Measurements from ENCODE around the gene RPL10. TPM values are rescaled to one million over a fixed set of nuclear protein-coding genes. Genes with fewer than 3 reads are reported as not detected.

RPL10 gene
- total and polyA plus RNA-seq, 9 of the 15 experiments (the other 6 are each of a cell fraction or from before 2014, with no cell fraction given): 3,774 to 7,600 (median 5,014) TPM

DNA sequence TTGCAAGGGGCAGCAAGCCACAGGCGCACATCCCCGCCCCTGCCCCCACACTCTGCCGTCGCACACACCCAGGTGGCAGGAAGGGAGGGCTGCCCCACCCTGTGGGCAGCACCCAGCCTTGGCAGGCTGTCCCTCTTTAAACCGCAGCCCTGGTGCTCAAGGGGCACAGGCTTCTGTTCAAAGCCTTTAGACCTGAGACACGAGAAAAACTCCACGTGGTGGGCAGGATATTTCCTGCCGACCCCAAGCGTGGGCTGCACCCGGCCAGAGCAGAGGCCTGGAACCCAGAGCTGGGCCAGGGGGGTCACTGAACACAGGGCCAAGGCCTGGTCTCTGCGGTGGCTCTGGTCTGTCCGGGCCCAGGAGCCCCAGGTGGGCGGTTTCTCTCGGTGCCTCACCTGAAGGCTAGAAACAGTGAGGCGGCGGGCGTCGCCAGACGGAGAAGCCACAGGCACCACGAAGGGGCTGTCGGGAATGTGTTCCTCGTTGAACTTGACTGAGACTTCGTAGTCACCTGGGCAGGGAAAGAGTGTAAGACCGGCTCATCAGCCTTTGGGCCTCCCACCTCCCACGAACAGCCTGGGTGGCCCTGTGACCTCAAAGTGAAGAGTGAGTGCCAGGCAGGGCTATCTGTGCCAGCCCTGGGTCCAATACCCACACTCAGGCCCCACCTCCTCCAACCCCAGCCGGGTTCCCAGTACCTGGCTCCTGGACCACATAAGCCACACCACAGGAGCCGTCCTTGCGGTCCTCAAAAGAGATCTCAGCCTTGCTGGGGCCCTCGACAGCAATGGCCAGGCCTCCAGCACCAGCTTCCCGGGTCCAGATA is 46.8 kb upstream of the RPL10 start:
- Histone ChIP-seq H3K4me1 (replicated peaks in 1 of 2; ENCODE audit: control insufficient read depth in 2 of 2, insufficient read depth in 2 of 2, low read length in 2 of 2) (peaks cover 3 to 50% of the 10 kb centered on the region in 2 experiments; a peak in 3 of 5 replicates), H2AFZ (ENCODE audit: low read depth, low read length) (no peak overlapping the region), H3K9me3 (replicated peaks; ENCODE audit: control insufficient read depth, insufficient read depth, low read depth, low read length) (no peaks in the 10 kb centered on the region), H3K4me3 (no peak overlapping the region), H4K20me1 (replicated peaks; ENCODE audit: control insufficient read depth, insufficient read depth, low read length) (peaks cover 13% of the 10 kb centered on the region), H3K9me1 (ENCODE audit: control insufficient read depth, insufficient read depth, low read length) (no peaks in the 10 kb centered on the region), H3K9ac (ENCODE audit: insufficient read depth in 1 of 2, low read depth in 2 of 2, low read length in 2 of 2) (no peak overlapping the region; a peak in 1 of 4 replicates), H3K27me3 (ENCODE audit: control insufficient read depth in 2 of 2, insufficient read depth in 2 of 2, low read length in 2 of 2) (no peaks in the 10 kb centered on the region), H3K79me2 (ENCODE audit: control insufficient read depth, insufficient read depth, low read length) (no peaks in the 10 kb centered on the region), H3K4me2 (ENCODE audit: insufficient read depth, low read length) (no peak overlapping the region), H3K27ac (ENCODE audit: extremely low read depth, low read depth, low read length) (no peak overlapping the region), H3K36me3 (ENCODE audit: control insufficient read depth, insufficient read depth, low read length) (peaks cover 83% of the 10 kb centered on the region; the same call in 2 of the 3 replicates)
- in situ Hi-C loops (cut with MboI): no loop called here
- TF ChIP-seq ZNF41 (CRISPR knock-in tag; conservative IDR thresholded peaks at IDR 0.05) (no peak), POLR2G (IDR thresholded peaks at IDR 0.05; ENCODE audit: low read depth, low read length) (peak; percentile 60), RBFOX2 (IDR thresholded peaks at IDR 0.05; ENCODE audit: low read depth, low read length) (peak; percentile 52; the same call in 1 of the 2 replicates)
- BruUV-seq (replicated peaks): no TSS peak
- ATAC-seq (no peak), FAIRE-seq (no peak), DNase-seq (ENCODE audit: extremely low read depth in 1 of 4, low spot score in 3 of 4) (no peak)
- 92% methylated on average over 9 of the region's 30 CpGs for WGBS (ENCODE audit: insufficient coverage, low coverage, missing lambda C conversion rate)
- POLR2A ChIA-PET: no interaction called here
- CTCF ChIA-PET (ENCODE audit: low intra/inter-chr PET ratio): no interaction called here
- intact Hi-C loops (cut with micrococcal nuclease): no loop called here

DNA sequence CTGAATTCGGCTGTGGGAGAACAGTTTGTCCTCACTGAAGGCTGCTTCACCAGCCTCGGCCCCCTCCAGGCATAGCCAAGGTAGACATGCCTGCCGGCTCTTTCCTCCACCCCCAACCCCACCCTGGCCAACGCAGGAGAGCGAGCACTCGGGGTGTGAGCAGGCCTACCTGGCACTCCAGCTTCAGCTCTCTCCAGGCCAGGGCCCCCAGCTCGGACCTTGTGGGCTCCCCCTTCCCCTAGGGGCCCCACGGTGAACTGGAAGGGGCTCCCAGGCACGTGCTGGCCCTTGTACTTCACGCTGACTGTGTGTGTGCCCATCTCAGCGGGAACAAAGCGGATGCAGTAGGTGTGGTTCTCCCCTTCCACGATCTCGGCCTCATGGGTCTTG is 46.2 kb upstream of the RPL10 start:
- no TSS peak for BruUV-seq (replicated peaks)
- DNase-seq (ENCODE audit: extremely low read depth in 1 of 4, low spot score in 3 of 4) (no peak), ATAC-seq (no peak), FAIRE-seq (no peak)
- intact Hi-C loops (cut with micrococcal nuclease) (no loop called here), in situ Hi-C loops (cut with MboI) (no loop called here)
- ChIA-PET POLR2A (no interaction called here), CTCF (ENCODE audit: low intra/inter-chr PET ratio) (no interaction called here)
- peaks cover 3 to 51% of the 10 kb centered on the region in 2 experiments; a peak in 3 of 5 replicates for H3K4me1 ChIP-seq (replicated peaks in 1 of 2; ENCODE audit: control insufficient read depth in 2 of 2, insufficient read depth in 2 of 2, low read length in 2 of 2)
- H3K9ac ChIP-seq (ENCODE audit: insufficient read depth in 1 of 2, low read depth in 2 of 2, low read length in 2 of 2): no peak overlapping the region; a peak in 1 of 4 replicates
- H3K79me2 ChIP-seq (ENCODE audit: control insufficient read depth, insufficient read depth, low read length): no peaks in the 10 kb centered on the region
- H2AFZ ChIP-seq (ENCODE audit: low read depth, low read length): no peak overlapping the region
- peaks cover 13% of the 10 kb centered on the region for H4K20me1 ChIP-seq (replicated peaks; ENCODE audit: control insufficient read depth, insufficient read depth, low read length)
- no peak overlapping the region for H3K4me3 ChIP-seq
- 89% methylated on average over 12 of the region's 14 CpGs for WGBS (ENCODE audit: insufficient coverage, low coverage, missing lambda C conversion rate)
- no peak for TF ChIP-seq STAT5B (CRISPR knock-in tag; IDR thresholded peaks at IDR 0.05)
- no peak for TF ChIP-seq THRAP3 (IDR thresholded peaks at IDR 0.05; ENCODE audit: borderline replicate concordance)
- peak; percentile 60 for TF ChIP-seq POLR2G (IDR thresholded peaks at IDR 0.05; ENCODE audit: low read depth, low read length)
- peak; percentile 53 for TF ChIP-seq RBFOX2 (IDR thresholded peaks at IDR 0.05; ENCODE audit: low read depth, low read length)
- no peak for TF ChIP-seq GATA2 (CRISPR knock-in tag; IDR thresholded peaks at IDR 0.05)
- H3K36me3 ChIP-seq (ENCODE audit: control insufficient read depth, insufficient read depth, low read length): peaks cover 89% of the 10 kb centered on the region; the same call in 2 of the 3 replicates
- no peak overlapping the region for H3K27ac ChIP-seq (ENCODE audit: extremely low read depth, low read depth, low read length)
- H3K4me2 ChIP-seq (ENCODE audit: insufficient read depth, low read length): no peak overlapping the region
- H3K27me3 ChIP-seq (ENCODE audit: control insufficient read depth in 2 of 2, insufficient read depth in 2 of 2, low read length in 2 of 2): no peaks in the 10 kb centered on the region
- H3K9me1 ChIP-seq (ENCODE audit: control insufficient read depth, insufficient read depth, low read length): no peaks in the 10 kb centered on the region
- H3K9me3 ChIP-seq (replicated peaks; ENCODE audit: control insufficient read depth, insufficient read depth, low read depth, low read length): no peaks in the 10 kb centered on the region

Data from K562 (cell line).